ENCODE results near the gene TMX1.

Gene TMX1

DNA sequence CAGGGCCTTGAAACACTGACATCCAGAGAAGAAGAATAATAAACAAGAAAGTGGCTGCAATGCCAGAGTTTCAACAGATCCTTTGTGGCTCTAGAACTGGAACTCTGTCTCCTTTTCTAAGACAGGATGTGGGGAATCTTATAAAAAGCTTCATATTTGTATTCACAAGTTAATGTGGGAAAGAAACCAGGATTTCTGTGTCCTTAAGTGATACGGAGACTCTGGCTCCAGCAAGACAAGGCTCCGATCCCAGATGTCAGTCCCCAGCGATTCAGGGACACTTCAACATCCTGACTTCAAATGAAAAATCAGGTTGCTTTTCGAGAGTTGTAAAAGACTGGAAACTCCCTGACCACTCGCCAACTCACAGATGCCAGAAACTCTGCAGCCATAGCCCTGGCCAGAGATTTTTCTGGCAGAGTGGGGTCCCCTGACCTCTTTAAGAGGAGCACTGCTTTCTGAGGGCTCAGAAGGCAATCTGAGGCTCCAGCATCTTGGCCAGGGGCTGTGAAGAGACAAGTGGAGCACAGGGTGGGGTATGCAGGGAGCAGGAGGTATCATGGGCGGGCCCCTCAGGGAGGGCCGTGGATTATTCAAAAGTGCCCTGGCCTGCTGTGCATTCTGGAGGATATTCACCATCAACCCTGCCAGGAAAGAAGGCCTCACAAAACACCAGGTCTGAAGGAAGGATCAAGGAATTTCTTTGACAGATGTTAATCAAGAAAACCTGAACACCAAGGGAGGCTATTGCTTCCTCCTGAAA lies 53.3 kb downstream of the TMX1 start:
- no peak for DNase-seq

DNA sequence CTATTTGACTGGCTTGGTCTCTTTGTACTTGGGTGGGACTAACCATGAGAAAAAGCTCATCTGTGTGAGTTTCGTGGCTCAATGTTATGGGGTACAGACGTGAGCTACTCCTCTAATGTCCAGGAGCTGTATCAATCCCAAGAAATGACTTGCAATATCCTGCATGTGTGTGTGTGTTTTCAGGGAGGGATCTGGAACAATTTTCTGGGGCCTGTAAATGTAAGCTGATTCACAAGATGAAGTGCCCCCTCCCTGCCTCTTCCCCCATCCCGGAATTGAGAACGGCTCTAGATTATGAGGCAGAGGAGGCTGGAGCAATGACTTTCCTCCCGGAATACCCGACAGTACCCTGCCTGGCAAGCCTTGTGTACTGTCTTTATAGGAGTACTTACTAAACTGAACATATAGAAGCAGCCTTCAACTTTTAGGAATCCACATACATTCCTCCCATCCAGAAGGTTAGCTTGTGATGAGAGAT lies 53.9 kb downstream of the TMX1 start:
- DNase-seq = no peak

GRCh38 chr14:51294951-51295525 lies 55.0 kb downstream of the TMX1 start:
- DNase-seq = no peak

DNA sequence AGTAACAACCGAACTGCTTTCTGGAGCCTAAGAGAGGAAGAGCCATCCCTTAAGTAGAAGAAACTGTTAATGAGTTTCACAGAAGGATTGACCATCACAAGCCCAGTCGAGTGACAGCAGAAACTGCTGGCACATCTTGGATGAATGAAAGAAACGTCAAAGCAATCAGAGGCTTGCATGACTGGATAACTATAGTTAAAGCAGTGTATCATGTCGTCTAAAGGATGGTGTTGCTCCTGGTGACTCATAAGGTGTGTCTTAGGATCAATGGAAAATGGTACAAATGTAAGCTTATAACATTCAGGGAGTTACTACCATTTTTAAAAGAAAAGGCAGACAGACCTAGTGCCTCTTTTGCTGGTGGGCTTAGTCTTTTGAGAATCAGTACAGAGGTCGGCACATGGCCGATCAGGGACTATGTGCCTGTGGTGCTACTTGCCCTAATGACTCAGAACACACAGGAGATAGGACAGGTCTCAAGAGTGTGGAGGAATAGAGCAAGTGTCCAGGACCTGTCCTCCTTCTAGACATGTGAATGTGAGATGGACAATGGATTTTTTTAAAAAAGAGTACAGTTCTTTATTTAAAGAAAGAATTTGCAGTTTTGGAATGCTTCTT lies 55.7 kb downstream of the TMX1 start:
- DNase-seq = no peak

DNA sequence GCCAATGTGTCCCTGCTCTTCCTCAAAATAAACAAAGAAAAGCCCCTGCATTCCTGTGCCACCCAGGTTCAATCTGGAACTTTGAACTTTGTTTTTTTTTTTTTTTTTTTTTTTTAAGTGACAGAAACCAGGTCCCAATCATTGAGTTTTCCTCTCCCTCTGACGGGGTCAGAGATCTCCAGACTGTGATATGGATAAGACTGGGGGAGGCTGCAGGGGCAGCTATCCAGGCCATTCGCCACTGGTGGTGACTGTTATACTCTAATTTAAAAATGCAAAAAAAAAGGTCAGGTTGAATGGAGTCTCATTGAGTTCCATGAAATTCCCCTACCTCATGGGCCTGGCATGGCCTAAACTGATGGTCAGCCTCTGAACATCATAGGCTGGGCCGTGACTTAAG lies 57.0 kb downstream of the TMX1 start:
- no peak for DNase-seq

- no peak for DNase-seq
Measured at GRCh38 chr14:51298895-51299294, 58.8 kb downstream of the TMX1 start.

DNA sequence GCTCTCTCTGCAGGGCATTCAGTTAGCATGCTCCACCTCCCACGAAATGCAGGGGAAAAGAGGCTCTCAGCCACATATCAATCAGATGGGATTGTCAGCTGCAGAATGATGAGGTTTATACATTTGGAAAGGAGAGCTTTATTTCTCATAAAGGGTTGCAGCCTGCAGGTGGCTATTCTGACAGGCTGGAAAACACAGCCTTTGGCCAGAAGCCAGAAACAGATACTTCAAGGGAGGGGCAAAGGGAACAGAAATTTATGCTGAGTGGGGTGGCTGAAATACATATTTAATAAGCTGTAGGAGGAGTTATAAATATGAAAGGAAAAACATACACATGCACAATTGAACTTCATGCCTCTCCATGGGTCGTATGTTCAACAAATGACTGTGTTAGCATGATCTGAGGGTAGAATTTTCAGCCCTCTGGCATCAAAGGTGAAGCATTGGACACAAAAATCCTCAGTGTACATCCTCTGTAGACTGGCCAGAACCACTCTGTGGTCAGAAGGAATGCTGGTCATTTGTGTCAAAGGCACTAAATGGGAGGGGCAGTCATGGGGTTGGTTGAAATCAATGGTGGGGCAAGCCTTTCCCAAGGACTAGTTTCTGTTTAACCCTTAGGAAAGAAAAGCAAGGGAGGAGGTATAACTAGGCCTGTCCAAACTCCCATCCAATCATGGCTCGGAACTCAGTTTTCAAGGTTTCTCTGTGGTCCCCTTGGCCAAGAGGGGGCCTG lies 62.4 kb downstream of the TMX1 start:
- no peak for DNase-seq

DNA sequence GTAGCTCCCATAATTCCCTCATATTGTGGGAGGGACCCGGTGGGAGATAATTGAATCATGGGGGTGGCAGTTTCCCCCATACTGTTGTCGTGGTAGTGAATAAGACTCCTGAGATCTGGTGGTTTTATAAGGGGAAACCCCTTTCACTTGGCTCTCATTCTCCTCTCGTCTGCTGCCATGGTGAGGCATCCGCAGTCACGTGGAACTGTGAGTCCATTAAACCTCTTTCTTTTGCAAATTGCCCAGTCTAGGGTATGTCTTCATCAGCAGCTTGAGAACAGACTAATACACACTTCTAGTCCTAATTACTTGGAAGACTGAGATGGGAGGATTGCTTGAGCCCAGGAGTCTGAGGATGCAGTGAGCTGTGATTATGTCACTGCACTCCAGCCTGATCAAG lies 64.4 kb downstream of the TMX1 start:
- DNase-seq = no peak

GRCh38 chr14:51304941-51305340 lies 64.9 kb downstream of the TMX1 start:
- no peak for DNase-seq

DNA sequence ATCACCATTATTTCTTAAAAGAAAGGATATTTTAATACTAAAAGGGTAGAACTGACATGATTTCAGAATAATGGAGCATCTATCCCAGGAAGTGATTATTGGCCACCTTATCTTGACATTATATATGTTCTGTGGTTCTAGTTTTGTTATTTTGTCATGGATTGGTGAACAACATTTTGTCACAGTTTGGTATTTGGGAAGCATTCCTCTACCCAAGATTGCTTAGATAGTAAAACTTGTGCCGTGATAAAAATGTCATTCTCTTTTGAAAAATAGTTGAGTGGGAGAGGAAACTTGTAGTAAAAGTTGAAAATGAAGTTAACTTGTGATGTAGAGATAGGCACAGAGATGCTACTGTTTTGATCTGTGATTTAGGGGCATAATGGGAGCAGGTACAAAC lies 65.7 kb downstream of the TMX1 start:
- DNase-seq = no peak

Data from right kidney (tissue), 1 donor.